Activated naive CD4-positive, alpha-beta T cell (primary cell): ENCODE measurements around the gene LIN28A.

Source experiments
- DNase-seq, 4 experiments: peaks; one replicate each; lab custom pipeline; 2025; lab: John Stamatoyannopoulos, UW

LIN28A gene

GRCh38 chr1:26434161-26434752 is 23.6 kb downstream of the LIN28A start:
- DNase-seq: no peak

DNA sequence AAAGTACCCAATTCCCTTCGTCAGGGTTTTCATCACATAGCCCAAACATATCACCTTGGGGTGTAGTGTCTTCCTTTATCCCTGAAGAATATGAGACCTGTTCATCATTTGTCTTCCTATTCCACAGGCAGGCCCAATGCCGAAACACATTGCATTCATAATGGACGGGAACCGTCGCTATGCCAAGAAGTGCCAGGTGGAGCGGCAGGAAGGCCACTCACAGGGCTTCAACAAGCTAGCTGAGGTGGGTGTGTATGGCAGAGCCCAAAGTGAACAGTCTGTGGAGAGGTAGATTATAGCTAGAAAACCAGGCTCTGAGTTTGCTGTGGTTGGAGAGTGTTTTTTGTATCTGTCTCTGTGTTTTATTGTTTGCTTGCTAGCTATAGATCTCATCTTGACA is 27.4 kb downstream of the LIN28A start:
- no peak for DNase-seq

DNA sequence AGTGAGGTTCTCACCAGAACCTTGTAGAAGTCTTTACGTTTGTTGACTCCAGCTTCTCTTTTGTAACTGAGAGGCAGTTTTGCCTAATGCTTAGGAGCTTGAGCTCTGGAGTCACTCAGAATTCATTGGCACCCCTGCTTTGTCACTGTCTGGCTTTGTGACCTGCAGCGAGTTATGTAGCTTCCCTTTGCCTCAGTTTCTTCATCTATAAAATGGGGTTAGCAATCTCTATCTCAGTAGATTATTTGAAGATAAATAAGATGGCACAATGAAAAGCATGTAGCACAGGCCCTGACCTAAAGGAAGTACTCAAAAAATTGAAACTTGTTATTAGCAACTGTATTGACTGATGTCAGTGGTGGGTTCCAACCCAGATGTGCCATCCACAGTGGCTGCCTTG is 29.6 kb downstream of the LIN28A start:
- DNase-seq: no peak

- DNase-seq: no peak
Observed at GRCh38 chr1:26449868-26450267, 39.3 kb downstream of the LIN28A start.

DNA sequence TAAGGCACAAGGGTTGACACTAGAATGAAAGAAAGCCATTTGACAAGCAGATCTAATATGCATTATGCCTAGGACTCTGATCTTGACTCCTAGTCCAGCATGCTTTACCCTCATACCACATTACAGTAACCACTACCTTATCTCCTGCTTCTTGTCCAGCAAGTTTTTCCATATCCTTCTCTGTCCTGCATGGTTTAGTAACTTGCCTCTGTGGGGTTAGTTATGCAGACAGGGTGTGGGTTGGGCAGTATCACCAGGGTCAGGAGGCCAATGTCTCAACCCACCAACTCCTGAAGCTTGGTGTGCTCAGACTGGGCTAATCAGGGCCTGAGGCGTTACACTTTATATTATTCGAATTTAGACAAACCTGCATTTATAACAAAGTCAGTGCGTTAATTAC is 40.3 kb downstream of the LIN28A start:
- no peak for DNase-seq

DNA sequence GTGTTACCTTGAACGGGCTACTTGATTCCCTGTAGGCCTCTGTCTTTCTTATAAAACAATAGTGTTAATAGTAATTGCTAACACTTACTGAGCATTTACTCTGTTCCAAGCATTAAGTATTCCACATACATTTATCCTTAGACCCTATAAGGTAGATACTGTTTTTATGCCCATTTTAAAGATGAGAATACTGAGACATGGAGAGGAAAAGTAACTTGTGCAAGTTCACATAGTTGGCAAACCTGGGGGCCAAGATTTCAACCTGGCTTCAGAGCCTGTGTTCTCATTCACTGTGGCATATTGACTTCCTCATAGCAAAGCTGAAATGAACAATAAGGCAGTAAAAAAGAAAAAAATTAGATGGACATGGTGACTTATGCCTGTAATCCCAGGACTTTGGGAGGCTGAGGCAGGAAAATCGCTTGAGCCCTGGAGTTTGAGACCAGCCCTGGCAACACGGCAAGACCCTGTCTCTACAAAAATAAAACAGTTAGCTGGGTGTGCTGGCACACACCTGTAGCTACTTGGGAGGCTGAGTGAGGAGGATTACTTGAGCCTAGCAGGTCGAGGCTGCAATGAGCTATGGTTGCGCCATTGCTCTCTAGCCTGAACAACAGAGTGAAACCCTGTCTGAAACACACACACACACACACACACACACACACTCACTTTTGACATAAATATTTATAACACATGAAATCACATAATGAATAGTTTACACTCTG is 42.0 kb downstream of the LIN28A start:
- no peak for DNase-seq

DNA sequence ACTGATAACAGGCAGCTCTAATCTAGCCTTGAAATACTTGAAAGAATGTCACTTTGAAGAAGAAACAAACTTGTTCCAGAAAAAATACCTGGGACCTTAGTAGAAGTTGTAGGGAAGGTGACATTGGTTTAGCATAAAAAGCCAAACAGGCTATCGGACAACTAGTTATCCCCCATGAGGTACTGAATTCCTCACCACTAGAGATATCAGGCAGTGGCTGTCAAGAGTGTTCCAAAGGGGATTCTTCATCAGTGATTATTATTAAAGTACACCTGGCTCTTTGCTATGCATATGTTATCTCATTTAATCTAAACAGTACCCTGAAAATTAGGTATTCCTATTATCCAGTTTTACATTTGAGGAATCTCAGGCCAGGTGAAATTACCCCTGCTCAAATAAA is 48.5 kb downstream of the LIN28A start:
- DNase-seq: no peak

- no peak for DNase-seq
Observed at GRCh38 chr1:26459573-26460031, 49.0 kb downstream of the LIN28A start.

DNA sequence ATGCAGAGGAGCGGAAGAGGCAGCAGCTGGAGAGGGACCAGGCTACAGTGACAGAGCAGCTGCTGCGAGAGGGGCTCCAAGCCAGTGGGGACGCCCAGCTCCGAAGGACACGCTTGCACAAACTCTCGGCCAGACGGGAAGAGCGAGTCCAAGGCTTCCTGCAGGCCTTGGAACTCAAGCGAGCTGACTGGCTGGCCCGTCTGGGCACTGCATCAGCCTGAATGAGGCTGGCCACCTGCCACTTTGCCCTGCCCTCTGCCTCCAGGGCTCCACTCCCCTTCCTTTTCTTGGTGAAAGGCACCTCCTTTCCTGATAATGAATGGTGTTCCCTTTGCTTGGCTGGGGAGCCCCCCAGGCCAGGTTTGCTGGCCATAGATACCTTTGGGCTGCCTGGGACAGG is 58.3 kb downstream of the LIN28A start:
- DNase-seq: no peak

- DNase-seq: no peak
Observed at GRCh38 chr1:26469558-26469957, 58.9 kb downstream of the LIN28A start.

- no peak for DNase-seq
Observed at GRCh38 chr1:26470878-26471497, 60.4 kb downstream of the LIN28A start.

- DNase-seq: peak in 3 of 4 experiments; percentile 38 to 48 (median 39)
Observed at GRCh38 chr1:26471498-26472319, 61.1 kb downstream of the LIN28A start.

GRCh38 chr1:26472320-26472900 is 61.8 kb downstream of the LIN28A start, which contains the start of gene HMGN2:
Gene HMGN2 (plus strand): TSS chr1:26472440. CDS start chr1:26472613, 173 bp downstream.
- DNase-seq: peak; percentile 60 to 87 (median 76)

GRCh38 chr1:26472901-26473845 is 62.6 kb downstream of the LIN28A start:
- DNase-seq: peak; percentile 88 to 97 (median 94)

DNA sequence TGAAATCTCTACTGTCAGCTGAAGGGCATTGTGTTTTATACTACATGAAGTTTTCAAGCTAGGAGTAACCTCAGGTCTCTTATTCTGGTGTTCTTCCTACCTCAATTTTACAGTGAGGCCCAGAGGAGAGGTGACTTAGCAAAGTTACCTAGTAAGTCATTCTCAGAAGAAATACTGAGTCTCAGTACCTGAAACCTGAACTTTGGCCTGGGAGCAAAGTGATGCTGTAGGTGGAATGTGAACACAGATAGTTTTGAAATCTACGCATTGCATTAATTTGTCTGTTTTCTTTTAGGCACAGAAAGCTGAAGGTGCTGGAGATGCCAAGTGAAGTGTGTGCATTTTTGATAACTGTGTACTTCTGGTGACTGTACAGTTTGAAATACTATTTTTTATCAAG is 64.2 kb downstream of the LIN28A start:
- no peak for DNase-seq

GRCh38 chr1:26475989-26476388 is 65.4 kb downstream of the LIN28A start:
- DNase-seq: no peak

DNA sequence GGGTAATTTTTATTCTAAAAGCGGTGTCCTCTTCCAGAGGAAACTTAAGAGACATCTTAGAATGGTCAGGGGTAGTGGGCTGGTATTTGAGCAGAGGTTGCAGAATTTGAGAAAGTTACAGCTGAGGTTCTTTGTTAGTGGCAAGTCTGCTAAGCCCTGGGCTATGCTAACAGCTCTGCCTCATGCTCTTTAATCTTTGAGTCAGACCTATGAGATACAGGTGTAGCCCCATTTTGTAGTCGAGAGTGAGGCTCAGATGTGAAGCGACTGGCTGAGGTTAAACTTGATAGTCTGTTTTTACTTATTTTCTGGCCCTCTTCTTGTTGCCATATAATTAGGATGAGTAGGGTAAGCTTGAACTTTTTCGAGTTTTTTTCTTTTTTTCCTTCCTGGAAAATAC is 66.3 kb downstream of the LIN28A start:
- DNase-seq: no peak

- no peak for DNase-seq
Observed at GRCh38 chr1:26477446-26478152, 67.0 kb downstream of the LIN28A start.

GRCh38 chr1:26478159-26478558 is 67.5 kb downstream of the LIN28A start:
- DNase-seq: no peak

DNA sequence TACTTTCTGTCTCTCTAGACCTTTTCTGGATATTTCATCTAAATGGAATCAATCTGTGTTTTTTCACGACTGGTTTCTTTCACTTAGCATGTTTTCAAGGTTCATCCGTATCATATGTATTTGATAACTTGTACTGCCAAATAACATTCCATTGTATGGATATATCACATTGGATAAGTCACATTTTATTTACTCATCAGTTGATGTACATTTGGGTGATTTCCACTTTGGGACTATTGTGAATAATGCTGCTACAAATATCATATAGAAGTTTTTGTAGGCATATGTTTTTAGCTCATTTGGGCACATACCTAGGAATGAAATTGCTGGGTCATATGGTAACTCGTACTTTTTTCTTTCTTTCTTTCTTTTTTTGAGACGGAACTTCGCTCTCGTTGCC is 68.4 kb downstream of the LIN28A start:
- DNase-seq: no peak
